BJ (cell line): ENCODE measurements around the gene MRPL34. TPM values are rescaled to one million over a fixed set of nuclear protein-coding genes. Genes with fewer than 3 reads are reported as not detected.

Experiments
- CTCF ChIA-PET: fragments of 350-600 bp; formaldehyde crosslinking; extraction: SDS; loops from one replicate; lab custom pipeline; 2021; ENCODE audit warnings: antibody characterized with exemption, inconsistent platforms; lab: Yijun Ruan, JAX
- POLR2A ChIA-PET: fragments of 300-600 bp; sonication (Branson Sonifier 250); formaldehyde crosslinking; extraction: SDS; loops from one replicate; lab custom pipeline; 2021; ENCODE audit warnings: antibody characterized with exemption; lab: Charles Lee
- DNase-seq: peaks from one replicate; pipeline ENCODE4 v3.0.0-alpha.2; 2011; ENCODE audit warnings: low read depth
- H3K27me3 ChIP-seq: 2 replicates; pipeline ENCODE4 v1.6.0; 2011; ENCODE audit warnings: low read length; ENCODE audit not compliant: control insufficient read depth, insufficient read depth
- H3K36me3 ChIP-seq: 2 replicates; pipeline ENCODE4 v1.5.1; 2011; ENCODE audit warnings: low read length; ENCODE audit not compliant: control insufficient read depth, insufficient read depth
- H3K4me3 ChIP-seq: 2 replicates; pipeline ENCODE4 v1.5.1; 2011; ENCODE audit warnings: low read depth, mild to moderate bottlenecking, control low read depth, low read length
- CTCF ChIP-seq: IDR thresholded peaks from 2 replicates; pipeline ENCODE4 v1.5.1; 2011; ENCODE audit warnings: low read depth, mild to moderate bottlenecking, control low read depth, inconsistent platforms, low read length, moderate library complexity; ENCODE audit not compliant: insufficient read depth
- polyA plus RNA-seq: library from polyadenylated mRNA; depleted of rRNA; stranded (reverse); fragments of >200 nt; gene quantifications from 2 replicates; pipeline ENCODE4 v1.2.3, GENCODE V29; 2011

Gene MRPL34
- polyA plus RNA-seq, 1 experiment, result 19.9 TPM

GRCh38 chr19:17303940-17304267 lies 1.8 kb upstream of the MRPL34 start:
- Histone ChIP-seq H3K36me3 (peaks cover under 1% of the 10 kb centered on the region), H3K4me3 (no peak overlapping the region), H3K27me3 (no peaks in the 10 kb centered on the region)
- CTCF ChIA-PET, result interaction anchor here (1.0 to 5.0 kb wide), 8 partner anchors 11 to 82 kb away, joined by 3 to 52 read pairs (median 6); no protein-coding TSS in a partner anchor
- no peak for DNase-seq
- POLR2A ChIA-PET, result no interaction called here
- no peak for TF ChIP-seq CTCF

DNA sequence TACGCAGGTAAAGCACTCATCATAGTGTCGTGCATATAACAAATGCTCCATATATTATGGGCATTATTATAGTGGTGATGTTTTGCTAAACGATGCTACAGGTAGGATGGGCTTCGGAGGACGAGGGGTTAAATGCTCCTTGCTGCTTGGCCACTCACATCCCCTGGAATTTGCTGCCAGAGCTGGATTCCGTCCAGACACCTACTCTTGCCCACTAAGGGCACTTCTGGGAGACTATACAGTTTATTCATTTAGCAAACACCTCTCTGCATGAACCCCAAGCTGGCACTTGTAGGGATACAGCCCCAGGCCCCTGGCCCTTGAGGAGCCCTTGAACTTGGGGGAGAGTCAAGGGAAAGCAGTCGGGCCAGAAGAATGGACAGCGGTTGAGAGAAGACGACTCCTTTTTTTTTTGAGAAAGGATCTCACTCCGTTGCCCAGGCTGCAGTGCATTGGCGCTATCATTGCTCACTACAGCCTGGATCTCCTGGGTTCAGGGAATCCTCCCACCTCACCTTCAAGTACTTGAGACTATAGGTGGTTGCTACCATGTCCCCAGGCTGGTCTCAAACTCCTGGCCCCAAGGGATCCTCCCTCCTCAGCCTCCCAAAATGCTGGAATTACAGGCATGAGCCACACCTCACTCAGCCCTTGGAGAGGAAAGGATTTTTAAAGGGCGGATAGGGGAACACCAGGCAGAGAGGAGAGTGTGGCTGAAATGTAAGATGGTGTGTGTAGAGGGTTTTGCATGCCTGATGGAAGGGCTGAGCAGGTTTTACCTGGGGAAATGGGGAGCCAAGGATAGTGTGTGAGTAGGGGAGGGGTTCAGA lies 1.1 kb upstream of the MRPL34 start:
- H3K27me3 ChIP-seq, result no peaks in the 10 kb centered on the region
- ChIA-PET POLR2A (interaction anchor here (0.6 to 0.7 kb wide), 2 partner anchors 40 to 1575 kb away, joined by 3 to 4 read pairs; no protein-coding TSS in a partner anchor), CTCF (interaction anchor here (0.7 to 5.0 kb wide), 14 partner anchors 11 to 113 kb away, joined by 3 to 52 read pairs (median 3); partner anchors contain the start of gene BABAM1)
- H3K36me3 ChIP-seq, result no peaks in the 10 kb centered on the region; the same call in 1 of the 2 replicates
- no peak for DNase-seq
- H3K4me3 ChIP-seq, result no peak overlapping the region
- TF ChIP-seq CTCF, result no peak

- Histone ChIP-seq H3K4me3 (peak overlapping the region; percentile 79), H3K36me3 (no peaks in the 10 kb centered on the region; the same call in 1 of the 2 replicates), H3K27me3 (no peaks in the 10 kb centered on the region)
- DNase-seq, result no peak
- POLR2A ChIA-PET, result interaction anchor here (0.6 to 0.7 kb wide), 2 partner anchors 40 to 1575 kb away, joined by 3 to 4 read pairs; no protein-coding TSS in a partner anchor
- CTCF ChIA-PET, result interaction anchor here (0.7 to 5.0 kb wide), 10 partner anchors 12 to 112 kb away, joined by 3 to 52 read pairs (median 3); partner anchors contain the start of gene BABAM1
- no peak for TF ChIP-seq CTCF
Observed at GRCh38 chr19:17305216-17305516, 506 bp upstream of the MRPL34 start.

DNA sequence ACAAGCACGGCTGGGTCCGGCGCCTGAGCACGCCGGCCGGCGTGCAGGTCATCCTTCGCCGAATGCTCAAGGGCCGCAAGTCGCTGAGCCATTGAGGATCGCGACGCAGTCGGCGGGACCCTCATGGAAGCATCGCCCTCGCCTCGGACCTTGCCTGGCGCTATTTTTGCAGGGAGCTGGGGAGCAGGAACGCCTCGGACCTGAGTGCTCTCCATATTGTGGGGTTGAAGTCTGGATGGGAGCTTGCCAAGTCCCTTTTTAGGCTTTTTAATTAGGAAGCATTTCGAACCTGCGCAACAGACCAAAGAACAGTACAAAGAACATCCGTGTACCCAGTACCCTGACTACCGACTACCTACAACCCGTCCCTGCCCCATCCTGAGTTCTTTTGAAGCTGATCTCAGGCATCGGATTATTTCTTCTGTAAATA lies 628 bp downstream of the MRPL34 start:
- no peak for DNase-seq
- POLR2A ChIA-PET, result interaction anchor here (0.7 kb wide), 1 partner anchor 173 kb away, joined by 3 read pairs; no protein-coding TSS in a partner anchor
- Histone ChIP-seq H3K27me3 (no peaks in the 10 kb centered on the region), H3K4me3 (peak overlapping the region; percentile 79), H3K36me3 (no peaks in the 10 kb centered on the region)
- CTCF ChIA-PET, result interaction anchor here (0.5 to 5.0 kb wide), 4 partner anchors 10 to 478 kb away, joined by 3 to 16 read pairs (median 4); no protein-coding TSS in a partner anchor
- no peak for TF ChIP-seq CTCF

DNA sequence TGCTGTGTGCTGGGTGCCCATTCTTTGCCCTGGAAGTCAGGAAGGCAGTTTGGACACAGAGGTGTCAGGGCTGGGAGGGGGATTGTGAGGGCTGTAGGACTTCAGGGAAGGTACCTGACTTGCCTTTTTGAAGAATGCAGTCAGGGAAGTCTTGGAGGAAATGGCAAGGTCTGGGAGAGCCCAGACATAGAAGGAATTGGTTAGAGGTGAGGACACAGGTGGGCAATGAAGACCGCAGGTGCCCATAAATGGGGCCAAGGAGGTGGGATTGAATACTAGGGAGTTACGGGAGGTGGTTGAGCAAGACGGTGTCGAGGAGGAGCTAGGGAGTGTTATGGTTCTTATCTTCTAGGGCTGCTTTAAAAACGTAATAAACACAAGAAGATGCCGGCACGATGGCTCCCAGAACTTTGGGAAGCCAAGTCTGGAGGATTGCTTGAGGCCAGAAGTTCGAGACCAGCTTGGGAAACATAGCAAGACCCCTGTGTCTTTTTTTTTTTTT lies 2.3 kb downstream of the MRPL34 start:
- H3K27me3 ChIP-seq, result no peaks in the 10 kb centered on the region
- H3K36me3 ChIP-seq, result no peaks in the 10 kb centered on the region; the same call in 1 of the 2 replicates
- TF ChIP-seq CTCF, result no peak
- ChIA-PET POLR2A (no interaction called here), CTCF (interaction anchor here (0.5 to 5.0 kb wide), 3 partner anchors 16 to 227 kb away, joined by 3 to 16 read pairs (median 3); no protein-coding TSS in a partner anchor)
- DNase-seq, result no peak
- no peak overlapping the region for H3K4me3 ChIP-seq
